ENCODE measurements around the gene NOP53. TPM values are rescaled to one million over a fixed set of nuclear protein-coding genes. Genes with fewer than 3 reads are reported as not detected.
A peak's percentile ranks its signal among the peaks of the same experiment; 100 is the strongest.

The NOP53 gene
- total and polyA plus RNA-seq, 9 of the 15 experiments (the other 6 are each of a cell fraction or from before 2014, with no cell fraction given) = 6.5 to 274 (median 145) TPM

- TF ChIP-seq ZNF407 (IDR thresholded peaks at IDR 0.05; ENCODE audit: low read depth) (no peak), CHAMP1 (IDR thresholded peaks at IDR 0.05) (no peak), CCAR2 (IDR thresholded peaks at IDR 0.05; ENCODE audit: low read depth, low read length) (no peak), RBM39 (optimal IDR thresholded peaks at IDR 0.05; ENCODE audit: low read depth, low read length) (no peak), HDAC6 (IDR thresholded peaks at IDR 0.05; ENCODE audit: low read depth, low read length) (no peak), RNF2 (IDR thresholded peaks at IDR 0.05) (peak; percentile 44; the same call in 1 of the 2 replicates), NKRF (IDR thresholded peaks at IDR 0.05; ENCODE audit: borderline replicate concordance) (no peak), JUND (IDR thresholded peaks at IDR 0.05; ENCODE audit: borderline replicate concordance, low read depth, low read length) (peak; percentile 91), JUND (tag; IDR thresholded peaks at IDR 0.05; ENCODE audit: borderline replicate concordance, low read depth, low read length) (peak; percentile 74; the same call in 1 of the 3 replicates), PYGO2 (tag; IDR thresholded peaks at IDR 0.05) (no peak), ZKSCAN3 (CRISPR knock-in tag; IDR thresholded peaks at IDR 0.05) (no peak)
- TF ChIP-seq, protein P1, sequence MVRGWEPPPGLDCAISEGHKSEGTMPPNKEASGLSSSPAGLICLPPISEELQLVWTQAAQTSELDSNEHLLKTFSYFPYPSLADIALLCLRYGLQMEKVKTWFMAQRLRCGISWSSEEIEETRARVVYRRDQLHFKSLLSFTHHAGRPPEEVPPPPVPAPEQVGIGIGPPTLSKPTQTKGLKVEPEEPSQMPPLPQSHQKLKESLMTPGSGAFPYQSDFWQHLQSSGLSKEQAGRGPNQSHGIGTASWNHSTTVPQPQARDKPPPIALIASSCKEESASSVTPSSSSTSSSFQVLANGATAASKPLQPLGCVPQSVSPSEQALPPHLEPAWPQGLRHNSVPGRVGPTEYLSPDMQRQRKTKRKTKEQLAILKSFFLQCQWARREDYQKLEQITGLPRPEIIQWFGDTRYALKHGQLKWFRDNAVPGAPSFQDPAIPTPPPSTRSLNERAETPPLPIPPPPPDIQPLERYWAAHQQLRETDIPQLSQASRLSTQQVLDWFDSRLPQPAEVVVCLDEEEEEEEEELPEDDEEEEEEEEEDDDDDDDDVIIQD (CRISPR knock-in tag; IDR thresholded peaks at IDR 0.05) = no peak
- TF ChIP-seq, protein P2, sequence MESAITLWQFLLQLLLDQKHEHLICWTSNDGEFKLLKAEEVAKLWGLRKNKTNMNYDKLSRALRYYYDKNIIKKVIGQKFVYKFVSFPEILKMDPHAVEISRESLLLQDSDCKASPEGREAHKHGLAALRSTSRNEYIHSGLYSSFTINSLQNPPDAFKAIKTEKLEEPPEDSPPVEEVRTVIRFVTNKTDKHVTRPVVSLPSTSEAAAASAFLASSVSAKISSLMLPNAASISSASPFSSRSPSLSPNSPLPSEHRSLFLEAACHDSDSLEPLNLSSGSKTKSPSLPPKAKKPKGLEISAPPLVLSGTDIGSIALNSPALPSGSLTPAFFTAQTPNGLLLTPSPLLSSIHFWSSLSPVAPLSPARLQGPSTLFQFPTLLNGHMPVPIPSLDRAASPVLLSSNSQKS (CRISPR knock-in tag; IDR thresholded peaks at IDR 0.05) = no peak
Measured at GRCh38 chr19:47729468-47729798, 15.9 kb upstream of the NOP53 start (continued).
